ENCODE measurements around the gene CPNE4.

DNA sequence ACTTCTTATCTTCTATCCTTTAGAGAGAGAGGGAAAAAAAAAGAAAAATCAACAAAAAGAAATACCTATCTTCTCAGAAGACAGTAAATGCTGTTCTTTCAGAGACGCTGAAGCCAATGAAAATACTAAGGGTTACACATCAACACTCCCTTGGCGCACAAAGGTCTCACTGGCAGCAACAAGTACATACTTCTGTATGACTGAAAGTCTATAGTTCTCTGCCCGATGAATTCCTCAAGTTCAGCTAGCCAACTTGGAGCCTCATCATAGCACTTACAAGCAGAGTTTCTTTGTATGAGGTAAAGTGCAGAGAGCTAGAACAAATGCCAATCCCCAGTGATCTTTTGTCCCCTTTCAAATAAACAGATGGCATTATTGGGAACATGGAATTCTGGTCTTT is 62.7 kb downstream of the CPNE4 start:
- TF ChIP-seq, protein P1, sequence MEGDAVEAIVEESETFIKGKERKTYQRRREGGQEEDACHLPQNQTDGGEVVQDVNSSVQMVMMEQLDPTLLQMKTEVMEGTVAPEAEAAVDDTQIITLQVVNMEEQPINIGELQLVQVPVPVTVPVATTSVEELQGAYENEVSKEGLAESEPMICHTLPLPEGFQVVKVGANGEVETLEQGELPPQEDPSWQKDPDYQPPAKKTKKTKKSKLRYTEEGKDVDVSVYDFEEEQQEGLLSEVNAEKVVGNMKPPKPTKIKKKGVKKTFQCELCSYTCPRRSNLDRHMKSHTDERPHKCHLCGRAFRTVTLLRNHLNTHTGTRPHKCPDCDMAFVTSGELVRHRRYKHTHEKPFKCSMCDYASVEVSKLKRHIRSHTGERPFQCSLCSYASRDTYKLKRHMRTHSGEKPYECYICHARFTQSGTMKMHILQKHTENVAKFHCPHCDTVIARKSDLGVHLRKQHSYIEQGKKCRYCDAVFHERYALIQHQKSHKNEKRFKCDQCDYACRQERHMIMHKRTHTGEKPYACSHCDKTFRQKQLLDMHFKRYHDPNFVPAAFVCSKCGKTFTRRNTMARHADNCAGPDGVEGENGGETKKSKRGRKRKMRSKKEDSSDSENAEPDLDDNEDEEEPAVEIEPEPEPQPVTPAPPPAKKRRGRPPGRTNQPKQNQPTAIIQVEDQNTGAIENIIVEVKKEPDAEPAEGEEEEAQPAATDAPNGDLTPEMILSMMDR (IDR thresholded peaks at IDR 0.05) = no peak
- no peak for TF ChIP-seq POLR2A (IDR thresholded peaks at IDR 0.05)
